Right lobe of liver (tissue), 4 donors: ENCODE results near the gene ZNF202.

Source experiments
- POLR2A ChIP-seq: fragments of 450-650 bp; IDR thresholded peaks from one replicate; pipeline ENCODE4 v1.6.1; 2017; ENCODE audit warnings: antibody characterized with exemption, mild to moderate bottlenecking
- TF ChIP-seq, protein P1 (sequence below), 4 donors: fragments of 200-600 bp in 3 of 4; fragments of 450-650 bp in 1 of 4; IDR thresholded peaks; one replicate each; pipeline versions ENCODE4 v1.5.1 to v1.8.0; 2016 to 2022; ENCODE audit warnings: antibody characterized with exemption in 4 of 4, mild to moderate bottlenecking in 2 of 4
- donor health status: DM: no; HTN: no; CAD: no.
- donor health status: DM: no; HTN: no; CAD: no.
- donor health status: DM: no; HTN: yes; CAD: no.

DNA sequence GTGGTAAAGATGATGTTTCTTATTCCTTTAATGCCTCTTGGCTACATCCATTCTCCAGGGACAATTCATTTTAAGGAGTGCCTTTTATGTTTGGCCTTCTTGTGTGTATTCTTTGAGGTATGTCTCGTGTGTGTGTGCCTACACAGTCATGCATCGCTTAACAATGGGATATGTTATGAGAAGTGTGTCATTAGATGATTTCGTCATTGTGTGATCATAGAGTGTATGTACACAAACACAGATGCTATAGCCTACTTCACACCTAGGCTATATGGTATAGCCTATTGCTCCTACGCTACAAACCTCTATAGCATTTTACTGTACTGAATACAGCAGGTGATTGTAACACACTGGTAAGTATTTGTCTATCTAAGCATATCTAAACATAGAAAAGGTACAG lies 23.0 kb downstream of the ZNF202 start:
- TF ChIP-seq, protein P1, sequence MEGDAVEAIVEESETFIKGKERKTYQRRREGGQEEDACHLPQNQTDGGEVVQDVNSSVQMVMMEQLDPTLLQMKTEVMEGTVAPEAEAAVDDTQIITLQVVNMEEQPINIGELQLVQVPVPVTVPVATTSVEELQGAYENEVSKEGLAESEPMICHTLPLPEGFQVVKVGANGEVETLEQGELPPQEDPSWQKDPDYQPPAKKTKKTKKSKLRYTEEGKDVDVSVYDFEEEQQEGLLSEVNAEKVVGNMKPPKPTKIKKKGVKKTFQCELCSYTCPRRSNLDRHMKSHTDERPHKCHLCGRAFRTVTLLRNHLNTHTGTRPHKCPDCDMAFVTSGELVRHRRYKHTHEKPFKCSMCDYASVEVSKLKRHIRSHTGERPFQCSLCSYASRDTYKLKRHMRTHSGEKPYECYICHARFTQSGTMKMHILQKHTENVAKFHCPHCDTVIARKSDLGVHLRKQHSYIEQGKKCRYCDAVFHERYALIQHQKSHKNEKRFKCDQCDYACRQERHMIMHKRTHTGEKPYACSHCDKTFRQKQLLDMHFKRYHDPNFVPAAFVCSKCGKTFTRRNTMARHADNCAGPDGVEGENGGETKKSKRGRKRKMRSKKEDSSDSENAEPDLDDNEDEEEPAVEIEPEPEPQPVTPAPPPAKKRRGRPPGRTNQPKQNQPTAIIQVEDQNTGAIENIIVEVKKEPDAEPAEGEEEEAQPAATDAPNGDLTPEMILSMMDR (IDR thresholded peaks at IDR 0.05): no peak
- TF ChIP-seq POLR2A: no peak
